OCI-LY7 (cell line): ENCODE data around the gene CRYL1. TPM values are rescaled to one million over a fixed set of nuclear protein-coding genes. Genes with fewer than 3 reads are reported as not detected.

Experiments used
- BruUV-seq: library from RNA; stranded (reverse); fragments of 400-500 nt; replicated peaks from 2 replicates; lab custom pipeline; 2021; lab: Mats Ljungman, UMichigan
- CTCF ChIA-PET: fragments of 300-600 bp; sonication (Branson Sonifier 250); formaldehyde crosslinking; loops from one replicate; lab custom pipeline; 2022; ENCODE audit warnings: antibody characterized with exemption; ENCODE audit not compliant: unreplicated experiment; lab: Charles Lee
- POLR2A ChIA-PET: fragments of 300-600 bp; sonication (Branson Sonifier 250); formaldehyde crosslinking; loops from one replicate; lab custom pipeline; 2022; ENCODE audit warnings: antibody characterized with exemption; lab: Charles Lee
- DNase-seq: peaks from one replicate; pipeline ENCODE4 v3.0.0-alpha.2; 2015; ENCODE audit warnings: low spot score
- H2AFZ ChIP-seq: fragments of 200-600 bp; sonication (generic), shearing (Covaris generic); 2 replicates; pipeline ENCODE4 v1.6.1; 2014; ENCODE audit warnings: mild to moderate bottlenecking, antibody characterized with exemption, low read length, moderate library complexity
- H3K27ac ChIP-seq: fragments of 200-600 bp; sonication (generic); 2 replicates; pipeline ENCODE4 v1.5.1; 2014; ENCODE audit warnings: mixed run types, low read depth, mild to moderate bottlenecking, moderate library complexity, low read length, inconsistent platforms; ENCODE audit not compliant: poor library complexity, severe bottlenecking
- H3K36me3 ChIP-seq: fragments of 200-600 bp; sonication (generic); 2 replicates; pipeline ENCODE4 v1.6.1; 2014; ENCODE audit warnings: mild to moderate bottlenecking, antibody characterized with exemption, low read length, moderate library complexity, mixed read lengths; ENCODE audit not compliant: insufficient read depth
- H3K4me1 ChIP-seq: fragments of 200-600 bp; sonication (generic); 2 replicates; pipeline ENCODE4 v1.5.1; 2014; ENCODE audit warnings: mild to moderate bottlenecking, low read length; ENCODE audit not compliant: insufficient read depth, poor library complexity, severe bottlenecking
- H3K4me2 ChIP-seq: fragments of 200-600 bp; sonication (generic); 2 replicates; pipeline ENCODE4 v1.6.1; 2014; ENCODE audit warnings: mild to moderate bottlenecking, low read length
- H3K4me3 ChIP-seq: fragments of 200-600 bp; sonication (generic); 2 replicates; pipeline ENCODE4 v1.5.1; 2014; ENCODE audit warnings: mild to moderate bottlenecking, low read depth, low read length; ENCODE audit not compliant: poor library complexity, severe bottlenecking
- H3K79me2 ChIP-seq: fragments of 200-600 bp; sonication (generic); 2 replicates; pipeline ENCODE4 v1.6.1; 2016; ENCODE audit warnings: low read depth, mild to moderate bottlenecking, low read length, moderate library complexity, mixed read lengths; ENCODE audit not compliant: insufficient read depth
- H3K9me2 ChIP-seq: fragments of 200-600 bp; sonication (generic); 2 replicates; pipeline ENCODE4 v1.6.1; 2016; ENCODE audit warnings: mild to moderate bottlenecking, low read length, mixed read lengths; ENCODE audit not compliant: insufficient read depth
- H3K9me3 ChIP-seq: fragments of 200-600 bp; sonication (generic); 2 replicates; pipeline ENCODE4 v1.6.1; 2014; ENCODE audit warnings: mild to moderate bottlenecking, mixed run types, low read length, mixed read lengths
- H4K20me1 ChIP-seq: fragments of 200-600 bp; sonication (generic); 2 replicates; pipeline ENCODE4 v1.6.1; 2014; ENCODE audit warnings: mild to moderate bottlenecking, antibody characterized with exemption, low read length, moderate library complexity, mixed read lengths; ENCODE audit not compliant: insufficient read depth
- EZH2phosphoT487 ChIP-seq: fragments of 200-600 bp; sonication (generic); IDR thresholded peaks from 2 replicates; pipeline ENCODE4 v1.6.1; 2018; ENCODE audit warnings: low read depth, borderline replicate concordance, mild to moderate bottlenecking, mixed run types, antibody characterized with exemption, low read length, moderate library complexity, mixed read lengths
- intact Hi-C: fragments of 100-400 bp; cut with micrococcal nuclease; formaldehyde crosslinking; loops from one replicate; pipeline ENCODE4 v1.10.0; 2022; ENCODE audit not compliant: unreplicated experiment
- total RNA-seq, 2 experiments: library from RNA; depleted of rRNA in 1 of 2; stranded (reverse); fragments of >200 nt in 1 of 2; shearing (Covaris generic) in 1 of 2; gene quantifications; 2 replicates each; pipeline ENCODE4 v1.2.3, GENCODE V29; 2014 to 2022
- TF ChIP-seq, protein P1 (sequence below): fragments of 200-600 bp; sonication (generic); conservative IDR thresholded peaks from 2 replicates; pipeline ENCODE4 v1.5.1; 2014; ENCODE audit warnings: mild to moderate bottlenecking, antibody characterized with exemption, low read length, moderate library complexity, mixed read lengths

The CRYL1 gene
- total RNA-seq, 2 experiments from 2014 or later = not detected

- DNase-seq = no peak
- Histone ChIP-seq H3K4me1 (no peaks in the 10 kb centered on the region), H3K4me3 (no peak overlapping the region), H3K9me3 (no peaks in the 10 kb centered on the region), H3K9me2 (no peaks in the 10 kb centered on the region), H3K79me2 (no peaks in the 10 kb centered on the region), H3K4me2 (no peak overlapping the region), H2AFZ (no peak overlapping the region), H3K27ac (no peak overlapping the region), H4K20me1 (no peaks in the 10 kb centered on the region), H3K36me3 (no peaks in the 10 kb centered on the region)
- CTCF ChIA-PET = no interaction called here
- POLR2A ChIA-PET = no interaction called here
- TF ChIP-seq, protein P1, sequence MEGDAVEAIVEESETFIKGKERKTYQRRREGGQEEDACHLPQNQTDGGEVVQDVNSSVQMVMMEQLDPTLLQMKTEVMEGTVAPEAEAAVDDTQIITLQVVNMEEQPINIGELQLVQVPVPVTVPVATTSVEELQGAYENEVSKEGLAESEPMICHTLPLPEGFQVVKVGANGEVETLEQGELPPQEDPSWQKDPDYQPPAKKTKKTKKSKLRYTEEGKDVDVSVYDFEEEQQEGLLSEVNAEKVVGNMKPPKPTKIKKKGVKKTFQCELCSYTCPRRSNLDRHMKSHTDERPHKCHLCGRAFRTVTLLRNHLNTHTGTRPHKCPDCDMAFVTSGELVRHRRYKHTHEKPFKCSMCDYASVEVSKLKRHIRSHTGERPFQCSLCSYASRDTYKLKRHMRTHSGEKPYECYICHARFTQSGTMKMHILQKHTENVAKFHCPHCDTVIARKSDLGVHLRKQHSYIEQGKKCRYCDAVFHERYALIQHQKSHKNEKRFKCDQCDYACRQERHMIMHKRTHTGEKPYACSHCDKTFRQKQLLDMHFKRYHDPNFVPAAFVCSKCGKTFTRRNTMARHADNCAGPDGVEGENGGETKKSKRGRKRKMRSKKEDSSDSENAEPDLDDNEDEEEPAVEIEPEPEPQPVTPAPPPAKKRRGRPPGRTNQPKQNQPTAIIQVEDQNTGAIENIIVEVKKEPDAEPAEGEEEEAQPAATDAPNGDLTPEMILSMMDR = no peak
- no peak for TF ChIP-seq EZH2phosphoT487
- no TSS peak for BruUV-seq
- intact Hi-C loops = no loop called here
These were observed 93.8 kb downstream of the CRYL1 start for GRCh38 chr13:20431687-20432384.

- BruUV-seq = no TSS peak
- ChIA-PET POLR2A (no interaction called here), CTCF (no interaction called here)
- no peaks in the 10 kb centered on the region for H3K9me2 ChIP-seq
- DNase-seq = no peak
- H3K36me3 ChIP-seq = no peaks in the 10 kb centered on the region
- H3K4me3 ChIP-seq = no peak overlapping the region
- H3K4me1 ChIP-seq = no peaks in the 10 kb centered on the region
- no peak overlapping the region for H2AFZ ChIP-seq
- no peak overlapping the region for H3K27ac ChIP-seq
- intact Hi-C loops = no loop called here
- H3K4me2 ChIP-seq = no peak overlapping the region
- no peaks in the 10 kb centered on the region for H3K79me2 ChIP-seq
- H4K20me1 ChIP-seq = no peaks in the 10 kb centered on the region
- TF ChIP-seq, protein P1 = no peak
- TF ChIP-seq EZH2phosphoT487 = no peak
- no peaks in the 10 kb centered on the region for H3K9me3 ChIP-seq
These were observed 94.6 kb downstream of the CRYL1 start for GRCh38 chr13:20431080-20431479.

GRCh38 chr13:20430296-20430695 lies 95.4 kb downstream of the CRYL1 start:
- H3K4me3 ChIP-seq = no peak overlapping the region
- H3K36me3 ChIP-seq = no peaks in the 10 kb centered on the region
- no peaks in the 10 kb centered on the region for H3K9me3 ChIP-seq
- TF ChIP-seq EZH2phosphoT487 = no peak
- TF ChIP-seq, protein P1 = no peak
- H3K79me2 ChIP-seq = no peaks in the 10 kb centered on the region
- no peaks in the 10 kb centered on the region for H3K9me2 ChIP-seq
- no TSS peak for BruUV-seq
- H4K20me1 ChIP-seq = no peaks in the 10 kb centered on the region
- no peak overlapping the region for H3K4me2 ChIP-seq
- no peak overlapping the region for H3K27ac ChIP-seq
- no peak overlapping the region for H2AFZ ChIP-seq
- intact Hi-C loops = no loop called here
- POLR2A ChIA-PET = no interaction called here
- no peaks in the 10 kb centered on the region for H3K4me1 ChIP-seq
- CTCF ChIA-PET = no interaction called here
- DNase-seq = no peak
